Hepatocyte (in vitro differentiated cells): ENCODE results near the gene PRKRIP1. TPM values are rescaled to one million over a fixed set of nuclear protein-coding genes. Genes with fewer than 3 reads are reported as not detected.

Experiments used
- DNase-seq: peaks from one replicate; pipeline ENCODE4 v3.0.0-alpha.2; 2016; ENCODE audit warnings: low spot score
- H2AFZ ChIP-seq: fragments of 200-600 bp; sonication (generic); 2 replicates; pipeline ENCODE4 v1.6.0; 2016; ENCODE audit warnings: antibody characterized with exemption, mild to moderate bottlenecking
- H3K27ac ChIP-seq: fragments of 200-600 bp; sonication (generic); 2 replicates; pipeline ENCODE4 v1.5.1; 2016; ENCODE audit warnings: mild to moderate bottlenecking
- H3K27me3 ChIP-seq: fragments of 200-600 bp; sonication (generic); 2 replicates; pipeline ENCODE4 v1.6.1; 2016
- H3K36me3 ChIP-seq: fragments of 200-600 bp; sonication (generic); replicated peaks from 2 replicates; pipeline ENCODE4 v1.5.1; 2016; ENCODE audit warnings: low read depth; ENCODE audit not compliant: insufficient read depth
- H3K4me1 ChIP-seq: fragments of 200-600 bp; sonication (generic); 2 replicates; pipeline ENCODE4 v1.5.1; 2016; ENCODE audit warnings: mild to moderate bottlenecking, moderate library complexity; ENCODE audit not compliant: insufficient read depth
- H3K4me2 ChIP-seq: fragments of 200-600 bp; sonication (generic); 2 replicates; pipeline ENCODE4 v1.6.0; 2016
- H3K4me3 ChIP-seq: fragments of 200-600 bp; sonication (generic); 2 replicates; pipeline ENCODE4 v1.5.1; 2016; ENCODE audit warnings: mild to moderate bottlenecking
- H3K79me2 ChIP-seq: fragments of 200-600 bp; sonication (generic); 2 replicates; pipeline ENCODE4 v1.6.0; 2017; ENCODE audit warnings: mild to moderate bottlenecking
- H3K9me2 ChIP-seq: fragments of 200-600 bp; sonication (generic); replicated peaks from 2 replicates; pipeline ENCODE4 v1.6.0; 2017; ENCODE audit warnings: mild to moderate bottlenecking; ENCODE audit not compliant: insufficient read depth
- H3K9me3 ChIP-seq: fragments of 200-600 bp; sonication (generic); 2 replicates; pipeline ENCODE4 v1.5.1; 2016; ENCODE audit warnings: low read depth, mild to moderate bottlenecking
- H4K20me1 ChIP-seq: fragments of 200-600 bp; sonication (generic); 2 replicates; pipeline ENCODE4 v1.6.0; 2016; ENCODE audit warnings: mild to moderate bottlenecking; ENCODE audit not compliant: insufficient read depth, poor library complexity, severe bottlenecking
- EZH2 ChIP-seq: fragments of 200-600 bp; sonication (generic); IDR thresholded peaks from 2 replicates; pipeline ENCODE4 v1.6.1; 2016; ENCODE audit warnings: antibody characterized with exemption, mild to moderate bottlenecking, borderline replicate concordance
- EZH2phosphoT487 ChIP-seq: fragments of 200-600 bp; sonication (generic); IDR thresholded peaks from one replicate; pipeline ENCODE4 v1.6.1; 2018; ENCODE audit warnings: antibody characterized with exemption, mild to moderate bottlenecking, low read depth, moderate library complexity; ENCODE audit not compliant: unreplicated experiment, severe bottlenecking
- WGBS: methylation state at CpG from one replicate; pipeline ENCODE4 v1.1.6; 2016; ENCODE audit warnings: low lambda C conversion rate; ENCODE audit errors: missing lambda C conversion rate; 5-methylcytosine and 5-hydroxymethylcytosine counted together
- polyA plus RNA-seq: library from polyadenylated mRNA; unstranded; fragments of >200 nt; fragmentation: Nextera tagmentation; extraction: Ambion mirVana; gene quantifications from 2 replicates; pipeline ENCODE4 v1.2.1, GENCODE V29; 2016
- total RNA-seq: library from RNA; depleted of rRNA; stranded (reverse); fragments of >200 nt; gene quantifications from 2 replicates; pipeline ENCODE4 v1.2.3, GENCODE V29; 2014
- TF ChIP-seq, protein P1 (sequence below): fragments of 200-600 bp; sonication (generic); IDR thresholded peaks from 2 replicates; pipeline ENCODE4 v1.5.1; 2016; ENCODE audit warnings: antibody characterized with exemption, mild to moderate bottlenecking; ENCODE audit not compliant: poor library complexity

Gene PRKRIP1
- total and polyA plus RNA-seq, 2 experiments from 2014 or later = 33.8 to 44.6 TPM

DNA sequence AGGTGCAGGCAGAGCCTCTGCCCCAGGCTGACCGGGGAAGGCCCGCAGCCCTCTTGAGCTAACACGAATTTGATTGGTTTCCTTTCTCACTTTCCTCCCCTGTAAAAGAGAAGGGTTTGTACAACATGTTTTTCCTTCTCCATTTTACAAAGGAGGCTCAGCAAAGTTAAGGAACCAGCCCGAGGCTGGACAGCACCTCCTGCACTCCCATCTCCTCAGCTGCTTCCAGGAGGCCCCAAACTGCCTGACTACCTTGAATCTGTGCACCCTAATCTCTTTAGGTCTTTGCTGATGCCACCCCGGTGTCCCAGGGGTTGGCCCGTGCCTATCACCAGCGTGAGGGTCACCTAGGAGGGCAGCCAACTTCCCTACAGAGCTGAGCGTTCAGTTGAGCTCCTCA, 64.3 kb downstream of the PRKRIP1 start:
- Histone ChIP-seq H3K36me3 (no peaks in the 10 kb centered on the region), H3K27me3 (no peaks in the 10 kb centered on the region), H3K9me2 (no peaks in the 10 kb centered on the region), H3K4me2 (no peak overlapping the region), H3K9me3 (no peaks in the 10 kb centered on the region), H3K4me1 (peaks cover 7% of the 10 kb centered on the region), H3K27ac (no peak overlapping the region), H3K79me2 (peaks cover 27% of the 10 kb centered on the region), H4K20me1 (no peaks in the 10 kb centered on the region), H3K4me3 (no peak overlapping the region), H2AFZ (no peak overlapping the region)
- WGBS = 94% methylated on average over 8 of the region's 8 CpGs
- DNase-seq = no peak
- TF ChIP-seq EZH2 (no peak), EZH2phosphoT487 (no peak)
- TF ChIP-seq, protein P1, sequence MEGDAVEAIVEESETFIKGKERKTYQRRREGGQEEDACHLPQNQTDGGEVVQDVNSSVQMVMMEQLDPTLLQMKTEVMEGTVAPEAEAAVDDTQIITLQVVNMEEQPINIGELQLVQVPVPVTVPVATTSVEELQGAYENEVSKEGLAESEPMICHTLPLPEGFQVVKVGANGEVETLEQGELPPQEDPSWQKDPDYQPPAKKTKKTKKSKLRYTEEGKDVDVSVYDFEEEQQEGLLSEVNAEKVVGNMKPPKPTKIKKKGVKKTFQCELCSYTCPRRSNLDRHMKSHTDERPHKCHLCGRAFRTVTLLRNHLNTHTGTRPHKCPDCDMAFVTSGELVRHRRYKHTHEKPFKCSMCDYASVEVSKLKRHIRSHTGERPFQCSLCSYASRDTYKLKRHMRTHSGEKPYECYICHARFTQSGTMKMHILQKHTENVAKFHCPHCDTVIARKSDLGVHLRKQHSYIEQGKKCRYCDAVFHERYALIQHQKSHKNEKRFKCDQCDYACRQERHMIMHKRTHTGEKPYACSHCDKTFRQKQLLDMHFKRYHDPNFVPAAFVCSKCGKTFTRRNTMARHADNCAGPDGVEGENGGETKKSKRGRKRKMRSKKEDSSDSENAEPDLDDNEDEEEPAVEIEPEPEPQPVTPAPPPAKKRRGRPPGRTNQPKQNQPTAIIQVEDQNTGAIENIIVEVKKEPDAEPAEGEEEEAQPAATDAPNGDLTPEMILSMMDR = no peak

DNA sequence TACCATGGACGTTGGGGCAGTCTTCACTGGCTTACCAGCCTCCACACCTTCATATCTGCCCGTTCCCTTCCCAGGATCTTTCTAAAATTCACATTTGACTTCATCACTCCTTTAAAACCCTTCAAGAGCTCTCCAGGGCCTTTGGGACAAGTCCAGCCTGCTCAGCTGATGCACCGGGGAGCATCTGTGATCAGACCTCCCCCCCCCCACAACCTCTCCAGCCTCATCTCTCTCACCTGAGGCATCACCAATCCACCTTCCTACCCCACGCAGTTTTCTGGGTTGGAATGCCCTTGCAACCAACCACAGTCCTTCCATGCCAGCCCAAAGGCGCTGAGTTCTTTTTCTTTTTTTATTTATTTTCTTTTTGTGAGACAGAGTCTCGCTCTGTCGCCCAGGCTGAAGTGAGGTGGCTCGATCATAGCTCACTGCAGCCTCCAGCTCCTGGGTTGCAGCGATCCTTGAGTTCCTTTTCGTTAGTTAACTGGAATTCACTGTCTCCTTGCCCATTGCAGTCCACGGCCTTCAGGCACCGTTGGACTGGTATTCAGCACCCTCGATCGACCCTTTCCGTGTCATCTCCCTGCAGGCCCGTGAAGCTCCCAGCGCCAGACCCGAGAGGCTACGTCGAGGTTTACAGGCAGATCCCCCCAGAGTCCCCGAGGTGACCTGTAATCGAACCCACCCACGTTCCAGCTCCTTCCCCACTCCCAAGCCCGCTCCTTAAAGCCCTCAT, 67.8 kb downstream of the PRKRIP1 start:
- peaks cover 7% of the 10 kb centered on the region for H3K4me1 ChIP-seq
- no peaks in the 10 kb centered on the region for H3K27me3 ChIP-seq
- no peak for DNase-seq
- H4K20me1 ChIP-seq = no peaks in the 10 kb centered on the region
- peak overlapping the region; percentile 85 for H3K4me3 ChIP-seq
- H3K4me2 ChIP-seq = peak overlapping the region; percentile 93
- peak overlapping the region; percentile 96 for H2AFZ ChIP-seq
- 22% methylated on average over 23 of the region's 24 CpGs for WGBS
- H3K9me3 ChIP-seq = no peaks in the 10 kb centered on the region
- no peaks in the 10 kb centered on the region for H3K9me2 ChIP-seq
- H3K27ac ChIP-seq = no peak overlapping the region
- H3K79me2 ChIP-seq = peaks cover 27% of the 10 kb centered on the region
- no peak for TF ChIP-seq EZH2
- TF ChIP-seq EZH2phosphoT487 = no peak
- TF ChIP-seq, protein P1 = no peak
- H3K36me3 ChIP-seq = no peaks in the 10 kb centered on the region

DNA sequence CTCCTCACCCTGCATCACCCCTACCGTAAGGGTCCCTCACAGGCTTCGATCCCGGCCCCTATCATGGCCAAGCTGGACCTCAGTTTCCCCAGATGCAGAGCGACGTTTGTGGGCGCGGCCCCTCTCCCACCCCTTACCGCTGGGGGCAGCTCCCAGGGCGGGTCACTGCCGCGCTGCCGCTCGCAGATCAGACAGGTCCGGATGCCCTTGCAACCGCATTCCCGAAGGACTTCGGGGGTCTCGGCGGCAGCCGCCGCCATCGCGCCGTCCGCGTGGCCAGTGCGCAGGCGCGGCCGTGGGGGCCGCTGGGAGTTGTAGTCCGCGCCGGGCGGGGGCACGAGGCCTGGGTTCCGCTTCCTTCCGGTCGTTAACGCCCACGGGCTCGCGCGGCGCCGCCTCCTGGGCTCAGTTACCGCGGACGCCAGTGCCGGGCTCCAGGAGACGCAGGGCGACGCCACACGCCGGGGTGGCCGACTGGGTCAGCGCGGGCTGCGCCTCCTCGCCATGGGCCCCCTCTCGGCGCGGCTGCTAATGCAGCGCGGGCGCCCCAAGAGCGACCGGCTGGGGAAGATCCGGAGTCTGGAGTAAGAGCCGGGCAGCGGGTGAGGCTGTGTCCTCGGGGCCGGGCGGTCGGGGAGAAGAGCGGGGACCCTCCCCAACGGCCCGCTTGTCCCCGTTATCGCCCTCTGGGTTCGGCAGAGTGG, 68.6 kb downstream of the PRKRIP1 start, which contains the start of the genes ALKBH4 and LRWD1:
Gene ALKBH4 (minus strand): TSS at position 287 of the 704 bp plus-strand sequence. CDS start 27 bp downstream, at position 260.
Gene LRWD1 (plus strand): TSS at position 408 of the 704 bp plus-strand sequence. CDS start 97 bp downstream, at position 505.
- H3K4me3 ChIP-seq = peak within 1 kb of the TSS; percentile 85
- DNase-seq = peak; percentile 97
- peak within 1 kb of the TSS; percentile 93 for H3K4me2 ChIP-seq
- H3K79me2 ChIP-seq = peaks cover 27% of the 10 kb centered on the region
- no peaks in the 10 kb centered on the region for H3K9me2 ChIP-seq
- no peaks in the 10 kb centered on the region for H3K36me3 ChIP-seq
- TF ChIP-seq, protein P1 = peak; percentile 9
- TF ChIP-seq EZH2 (no peak), EZH2phosphoT487 (no peak)
- no peak within 1 kb of the TSS for H3K27ac ChIP-seq
- no peaks in the 10 kb centered on the region for H3K27me3 ChIP-seq
- H3K4me1 ChIP-seq = peaks cover 7% of the 10 kb centered on the region
- H3K9me3 ChIP-seq = no peaks in the 10 kb centered on the region
- no peaks in the 10 kb centered on the region for H4K20me1 ChIP-seq
- peak within 1 kb of the TSS; percentile 96 for H2AFZ ChIP-seq
- WGBS = 2% methylated on average over 33 of the region's 81 CpGs
